ENCODE data around the gene BLOC1S1. TPM values are rescaled to one million over a fixed set of nuclear protein-coding genes. Genes with fewer than 3 reads are reported as not detected.

Gene BLOC1S1
- total RNA-seq, result 128 TPM
- long read RNA-seq, transcript BLOC1S1-203 (4 exons, 571 nt), result major isoform, 18 of 36 reads
- long read RNA-seq, partial matches to known transcripts, result 3 of 36 reads
- long read RNA-seq, other reads (novel, unspliced or antisense), result 13 of 36 reads

GRCh38 chr12:55715833-55716581 is at the start of gene BLOC1S1:
Gene BLOC1S1, plus strand, starts transcription at chr12:55716046. Its CDS starts 6 bp downstream, at chr12:55716052.
- intact Hi-C loops (cut with DNase I), result no loop called here
- DNase-seq (ENCODE audit: missing footprints) (peak; percentile 95), ATAC-seq (peak; percentile 67)

- intact Hi-C loops (cut with DNase I), result no loop called here
- DNase-seq (ENCODE audit: missing footprints) (no peak), ATAC-seq (no peak)
Measured at GRCh38 chr12:55666508-55666907, 49.3 kb upstream of the BLOC1S1 start.

- DNase-seq (ENCODE audit: missing footprints) (no peak), ATAC-seq (no peak)
- intact Hi-C loops (cut with DNase I), result no loop called here
Measured at GRCh38 chr12:55670276-55670675, 45.6 kb upstream of the BLOC1S1 start.

- DNase-seq (ENCODE audit: missing footprints) (no peak), ATAC-seq (no peak)
- intact Hi-C loops (cut with DNase I), result no loop called here
Measured at GRCh38 chr12:55671746-55672145, 44.1 kb upstream of the BLOC1S1 start.

- no peak for DNase-seq (ENCODE audit: missing footprints)
- no peak for ATAC-seq
- intact Hi-C loops (cut with DNase I), result no loop called here
Measured at GRCh38 chr12:55673638-55674037, 42.2 kb upstream of the BLOC1S1 start.

- ATAC-seq (no peak), DNase-seq (ENCODE audit: missing footprints) (no peak)
- intact Hi-C loops (cut with DNase I), result no loop called here
Measured at GRCh38 chr12:55675666-55676065, 40.2 kb upstream of the BLOC1S1 start.

GRCh38 chr12:55676707-55677106 is 39.1 kb upstream of the BLOC1S1 start:
- ATAC-seq (no peak), DNase-seq (ENCODE audit: missing footprints) (no peak)
- intact Hi-C loops (cut with DNase I), result no loop called here

GRCh38 chr12:55679691-55680090 is 36.2 kb upstream of the BLOC1S1 start:
- intact Hi-C loops (cut with DNase I), result loop anchor here (5.0 kb wide), 2 partner anchors 43 to 58 kb away; partner anchors contain the start of gene RDH5
- DNase-seq (ENCODE audit: missing footprints) (no peak), ATAC-seq (no peak)

- intact Hi-C loops (cut with DNase I), result loop anchor here (5.0 kb wide), 2 partner anchors 41 to 56 kb away; partner anchors contain the start of gene RDH5
- DNase-seq (ENCODE audit: missing footprints) (peak; percentile 78), ATAC-seq (peak; percentile 79)
Measured at GRCh38 chr12:55681142-55682077, 34.4 kb upstream of the BLOC1S1 start.

- intact Hi-C loops (cut with DNase I), result loop anchor here (5.0 kb wide), 2 partner anchors 40 to 55 kb away; partner anchors contain the start of gene RDH5
- ATAC-seq (no peak), DNase-seq (ENCODE audit: missing footprints) (peak; percentile 20)
Measured at GRCh38 chr12:55682087-55682796, 33.6 kb upstream of the BLOC1S1 start.

GRCh38 chr12:55683676-55684075 is 32.2 kb upstream of the BLOC1S1 start:
- ATAC-seq (no peak), DNase-seq (ENCODE audit: missing footprints) (peak; percentile 17)
- intact Hi-C loops (cut with DNase I), result loop anchor here (2.0 to 5.0 kb wide), 3 partner anchors 17 to 54 kb away; partner anchors contain the start of gene RDH5

GRCh38 chr12:55684761-55685370 is 31.0 kb upstream of the BLOC1S1 start:
- intact Hi-C loops (cut with DNase I), result loop anchor here (2.0 to 5.0 kb wide), 3 partner anchors 16 to 52 kb away; partner anchors contain the start of gene RDH5
- DNase-seq (ENCODE audit: missing footprints) (no peak), ATAC-seq (no peak)

GRCh38 chr12:55685671-55686070 is 30.2 kb upstream of the BLOC1S1 start:
- ATAC-seq (no peak), DNase-seq (ENCODE audit: missing footprints) (no peak)
- intact Hi-C loops (cut with DNase I), result loop anchor here (2.0 kb wide), 1 partner anchor 15 kb away; no protein-coding TSS in a partner anchor

- no peak for DNase-seq (ENCODE audit: missing footprints)
- no peak for ATAC-seq
- intact Hi-C loops (cut with DNase I), result no loop called here
Measured at GRCh38 chr12:55686366-55687010, 29.4 kb upstream of the BLOC1S1 start.

GRCh38 chr12:55687746-55688145 is 28.1 kb upstream of the BLOC1S1 start:
- ATAC-seq, result no peak
- peak; percentile 15 for DNase-seq (ENCODE audit: missing footprints)
- intact Hi-C loops (cut with DNase I), result no loop called here

- no peak for ATAC-seq
- DNase-seq (ENCODE audit: missing footprints), result peak; percentile 64
- intact Hi-C loops (cut with DNase I), result no loop called here
Measured at GRCh38 chr12:55688716-55689655, 26.9 kb upstream of the BLOC1S1 start.

Data from Right ventricle myocardium inferior (tissue), 1 donor.